Measurements from ENCODE around the gene STAMBP.
"Not testable (repeated sequence)": the region's sequence is repeated elsewhere in the genome, so short reads cannot be mapped to it uniquely, and the experiment has no call there.

Gene STAMBP

DNA sequence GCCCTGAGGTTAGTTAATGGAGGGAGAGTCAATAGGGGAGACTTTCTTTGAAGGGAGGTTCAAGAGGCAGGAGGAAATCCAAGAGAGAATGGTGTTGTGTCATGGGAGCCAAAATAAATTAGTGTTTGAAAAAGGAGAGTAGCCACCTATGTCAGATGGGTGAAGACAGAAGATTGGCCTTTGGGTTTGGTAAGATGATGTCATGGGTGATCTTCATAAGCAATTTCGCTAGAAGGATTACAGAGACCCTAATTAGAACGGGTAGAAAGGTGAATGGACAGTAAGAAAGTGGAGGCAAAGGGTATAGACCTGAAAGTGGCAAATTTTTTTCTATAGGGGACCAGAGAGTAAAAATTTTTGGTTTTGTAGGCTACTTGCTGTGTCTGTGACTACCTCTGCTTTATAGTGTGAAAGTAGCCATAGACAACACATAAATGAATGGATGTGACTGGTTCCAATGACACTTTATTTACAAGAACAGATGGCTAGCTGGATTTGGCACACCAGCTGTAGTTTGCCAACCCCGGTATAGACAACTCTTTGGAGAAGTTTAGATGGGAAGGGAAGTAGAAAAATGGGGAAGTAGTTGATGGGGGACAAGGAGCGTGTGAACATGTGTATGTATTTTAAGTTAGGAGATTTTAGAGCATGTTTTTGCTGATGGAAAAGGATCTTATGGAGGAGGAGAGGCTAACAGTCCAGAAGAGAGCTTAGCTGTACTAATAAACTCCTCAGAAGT, 9.3 kb downstream of the STAMBP start:
- no peak for DNase-seq

DNA sequence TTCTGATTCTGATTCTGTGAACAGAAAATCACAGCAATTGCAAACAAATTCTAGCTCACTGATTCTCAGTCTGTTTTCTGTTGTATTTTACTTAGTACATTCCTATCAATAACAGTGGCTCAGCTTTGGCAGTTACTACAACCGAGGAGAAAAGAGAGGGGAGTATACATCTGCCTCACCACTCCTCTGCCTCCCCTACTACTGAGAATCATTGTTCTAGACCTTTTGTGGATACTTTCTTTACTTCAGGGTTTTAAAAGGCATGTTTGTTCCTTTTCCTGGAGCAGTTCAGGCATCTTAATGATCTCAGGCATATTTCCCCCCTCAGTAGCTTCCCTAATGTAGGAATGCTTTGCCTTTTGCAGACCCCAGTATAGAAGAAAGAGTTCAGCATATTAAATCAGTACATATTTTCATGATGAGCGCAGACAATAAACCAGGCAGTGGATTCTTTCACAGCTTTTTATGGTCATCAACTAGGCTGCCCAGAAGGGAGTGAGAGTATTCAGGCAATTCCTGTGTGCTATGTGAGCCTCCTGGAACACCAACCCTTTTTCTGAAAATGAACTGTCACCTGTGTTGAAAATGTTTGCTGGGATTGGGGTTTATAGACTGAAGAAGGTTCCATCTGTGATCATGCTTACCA, 10.3 kb downstream of the STAMBP start:
- DNase-seq = no peak

DNA sequence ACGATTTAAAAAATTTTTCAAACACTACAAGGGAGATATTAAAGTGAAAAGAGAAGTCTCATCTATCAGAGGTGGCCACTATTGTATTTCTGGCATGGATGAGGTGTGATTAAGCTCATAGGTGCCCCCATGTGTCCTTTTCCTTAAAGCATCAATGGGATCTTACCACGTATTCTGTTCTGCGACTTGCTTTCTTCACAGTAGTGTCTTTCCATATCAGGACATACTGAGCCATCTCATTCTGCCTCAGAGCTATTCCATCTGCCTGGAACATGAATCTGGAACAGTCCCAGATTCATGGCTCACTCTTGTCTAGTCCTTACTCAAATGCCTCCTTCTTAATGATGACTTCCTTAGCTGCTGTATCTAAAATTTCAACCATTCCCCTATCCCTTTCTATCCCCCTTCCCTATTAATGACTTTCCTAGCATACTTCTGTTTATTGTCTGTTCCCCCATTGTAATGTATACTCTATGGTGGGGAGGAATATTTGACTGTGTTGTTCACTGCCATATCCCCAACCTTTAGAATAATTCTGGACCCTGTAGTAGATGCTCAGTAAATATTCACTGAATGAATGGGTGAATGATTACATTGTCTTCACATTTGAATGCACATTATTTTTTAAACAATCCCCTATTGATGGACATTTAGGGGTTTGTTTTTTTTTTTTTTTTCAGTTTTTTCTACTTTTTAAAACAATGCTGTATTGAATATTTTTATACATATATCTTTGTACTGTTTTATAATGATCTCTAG, 11.1 kb downstream of the STAMBP start:
- DNase-seq = no peak

DNA sequence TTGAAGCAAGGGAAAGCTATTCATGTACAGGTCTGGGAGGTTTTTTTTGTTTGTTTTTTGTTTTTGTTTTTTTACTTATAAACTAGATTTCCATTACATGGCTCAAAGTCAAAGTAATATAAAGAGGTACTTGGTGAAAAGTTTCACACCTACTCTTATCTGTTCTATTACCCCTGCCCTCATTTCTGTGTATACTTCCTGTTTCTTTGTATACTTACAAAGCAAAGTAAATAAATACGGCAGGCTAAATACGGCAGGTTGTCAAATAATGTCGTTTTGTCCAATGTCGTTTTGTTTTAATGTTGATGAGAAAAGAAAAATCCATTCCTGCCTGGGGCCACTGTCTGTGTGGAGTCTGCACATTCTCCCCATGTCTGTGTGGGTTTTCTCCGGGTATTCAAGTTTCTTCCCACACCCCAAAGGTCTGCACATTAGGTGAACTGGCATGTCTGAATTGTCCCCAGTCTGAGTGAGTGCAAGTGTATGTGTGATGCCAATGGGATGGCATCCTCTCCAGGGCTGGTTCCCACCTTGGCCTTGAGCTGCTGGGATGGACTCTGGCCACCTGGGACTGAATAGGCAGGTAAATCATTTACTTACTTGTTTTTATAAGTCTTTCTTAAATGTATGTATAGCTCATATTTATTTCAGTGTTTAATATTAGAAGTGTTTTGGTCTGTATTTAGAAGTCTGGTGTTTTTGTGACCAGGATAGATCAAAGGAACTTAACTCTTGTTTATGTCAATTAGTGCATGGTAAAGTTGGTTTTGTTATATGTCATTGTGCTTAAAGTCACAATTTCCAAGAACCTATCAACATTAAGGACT, 13.4 kb downstream of the STAMBP start:
- DNase-seq = no peak

DNA sequence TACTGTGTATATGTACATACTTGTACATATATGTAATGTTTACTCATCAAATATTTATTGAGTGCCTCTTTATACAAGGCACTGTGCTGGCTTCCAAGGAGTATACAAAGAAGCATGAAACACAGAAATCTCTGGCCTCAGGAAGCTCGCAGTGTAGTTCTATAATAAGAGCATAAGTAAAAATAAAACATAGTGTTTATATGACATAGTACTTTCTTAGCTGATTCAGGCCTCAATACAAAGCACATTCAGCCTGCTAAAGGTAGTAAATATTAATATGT, 13.9 kb downstream of the STAMBP start:
- DNase-seq = no peak

DNA sequence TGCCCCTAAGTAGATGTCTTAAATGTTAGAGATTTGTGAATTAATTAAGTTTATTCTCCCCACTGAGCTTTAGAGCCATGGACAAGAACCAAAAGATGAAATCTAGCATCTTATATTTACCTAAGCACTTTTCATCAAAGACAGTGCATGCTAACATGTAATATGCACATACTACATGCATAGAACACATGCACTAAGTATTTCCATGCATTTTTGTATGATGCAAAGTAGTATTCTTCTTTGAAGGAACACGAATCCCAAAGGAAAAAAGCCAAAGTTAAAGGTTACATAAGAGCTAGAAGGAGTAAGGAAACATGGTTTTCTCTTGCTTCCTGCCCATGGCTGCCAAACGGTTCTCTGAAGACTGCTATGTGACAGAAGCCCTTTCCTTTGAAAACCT, 15.3 kb downstream of the STAMBP start:
- no peak for DNase-seq

DNA sequence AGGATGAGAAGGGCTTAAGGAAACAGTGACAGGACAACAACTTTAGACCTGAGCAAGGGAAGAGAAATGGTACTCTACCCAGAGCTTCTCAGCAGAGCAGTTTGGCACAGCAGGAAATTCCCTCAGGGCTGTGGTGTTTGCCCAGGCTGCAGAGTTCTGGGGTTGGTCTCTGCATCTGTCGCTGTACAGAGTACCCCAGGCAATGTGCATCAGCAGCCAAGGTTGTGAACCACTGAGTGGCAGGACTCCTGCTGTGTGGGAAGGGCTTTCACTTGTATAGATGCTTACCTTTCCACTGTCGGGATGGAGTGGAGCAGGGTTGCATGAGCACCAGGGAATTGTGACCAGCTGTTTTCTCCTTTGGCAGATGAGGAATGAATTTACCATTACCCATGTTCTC, 21.2 kb downstream of the STAMBP start:
- DNase-seq = no peak

DNA sequence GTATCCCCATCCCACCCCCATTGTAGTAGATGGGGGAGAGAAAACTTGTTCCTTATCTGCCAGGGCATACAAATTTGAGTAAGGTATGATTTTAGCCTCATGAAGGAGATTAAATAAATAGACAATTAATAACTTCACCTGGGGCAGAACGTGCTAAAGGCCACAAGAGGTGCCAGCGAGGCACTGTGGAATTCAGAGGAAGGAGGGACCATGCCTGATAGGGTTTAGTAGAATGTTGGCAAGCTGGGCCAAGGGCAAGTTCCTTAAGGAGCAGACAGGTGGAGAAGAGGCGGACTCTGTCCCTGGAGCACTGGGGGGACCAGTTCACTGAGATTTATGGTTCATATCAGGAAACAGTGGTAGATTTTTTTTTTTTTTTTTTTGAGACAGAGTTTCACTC, 22.5 kb downstream of the STAMBP start:
- no peak for DNase-seq

DNA sequence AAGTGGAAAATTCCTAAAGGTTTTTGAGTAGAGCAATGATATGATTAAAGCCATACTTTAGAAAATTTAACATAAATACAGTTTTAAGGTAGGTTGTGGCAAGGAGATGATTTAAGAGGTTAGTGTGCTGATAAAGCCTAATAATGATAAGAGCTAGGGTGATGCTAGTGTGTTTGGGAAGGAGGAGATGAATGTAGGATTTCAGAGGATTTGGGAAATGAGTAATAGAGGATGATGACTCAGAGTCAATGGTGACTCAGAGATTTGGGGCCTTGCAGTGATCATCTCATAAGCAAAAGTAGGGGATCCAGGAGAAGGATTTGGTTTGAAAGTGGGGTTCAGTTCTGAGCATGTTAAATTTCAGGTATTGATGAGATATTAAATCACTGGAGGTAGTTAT, 23.3 kb downstream of the STAMBP start:
- no peak for DNase-seq

DNA sequence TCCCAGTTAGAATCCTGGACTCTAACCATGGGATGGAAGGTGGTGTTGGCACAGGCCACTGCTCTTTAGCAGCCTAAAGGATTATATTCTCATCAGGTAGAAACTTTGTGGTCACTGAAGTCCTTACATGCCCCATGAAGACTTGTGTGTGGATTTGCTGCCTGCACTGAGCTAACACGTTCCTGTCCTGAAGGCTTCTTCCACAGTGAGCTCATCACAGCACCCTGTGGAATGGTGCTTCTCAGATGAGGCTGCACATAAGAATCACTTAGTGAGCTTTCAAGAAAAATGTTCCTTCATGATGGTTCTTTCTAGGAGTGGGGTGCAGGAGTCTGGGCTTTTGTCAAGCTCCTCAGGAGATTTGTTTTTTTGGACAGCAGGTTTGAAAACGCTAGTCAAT, 26.8 kb downstream of the STAMBP start:
- DNase-seq = no peak

DNA sequence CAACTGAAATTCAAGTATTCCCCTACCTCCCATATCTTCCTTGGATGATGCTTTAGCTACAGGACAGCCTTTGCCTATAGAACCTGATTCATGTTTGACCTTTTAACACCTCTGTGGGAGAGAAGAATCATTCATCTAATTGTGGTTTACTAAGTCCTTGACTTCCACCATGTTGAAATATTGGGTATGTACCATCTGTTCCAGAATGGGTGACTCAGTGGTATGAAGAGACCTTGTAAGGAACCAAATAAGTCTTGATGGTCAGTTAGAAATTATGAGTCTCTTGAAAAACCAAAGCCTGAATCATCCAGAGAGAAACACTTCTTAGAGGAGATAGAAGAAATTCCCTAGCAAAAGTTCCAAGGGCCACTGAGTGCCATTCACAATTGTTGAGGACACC, 27.5 kb downstream of the STAMBP start:
- no peak for DNase-seq

DNA sequence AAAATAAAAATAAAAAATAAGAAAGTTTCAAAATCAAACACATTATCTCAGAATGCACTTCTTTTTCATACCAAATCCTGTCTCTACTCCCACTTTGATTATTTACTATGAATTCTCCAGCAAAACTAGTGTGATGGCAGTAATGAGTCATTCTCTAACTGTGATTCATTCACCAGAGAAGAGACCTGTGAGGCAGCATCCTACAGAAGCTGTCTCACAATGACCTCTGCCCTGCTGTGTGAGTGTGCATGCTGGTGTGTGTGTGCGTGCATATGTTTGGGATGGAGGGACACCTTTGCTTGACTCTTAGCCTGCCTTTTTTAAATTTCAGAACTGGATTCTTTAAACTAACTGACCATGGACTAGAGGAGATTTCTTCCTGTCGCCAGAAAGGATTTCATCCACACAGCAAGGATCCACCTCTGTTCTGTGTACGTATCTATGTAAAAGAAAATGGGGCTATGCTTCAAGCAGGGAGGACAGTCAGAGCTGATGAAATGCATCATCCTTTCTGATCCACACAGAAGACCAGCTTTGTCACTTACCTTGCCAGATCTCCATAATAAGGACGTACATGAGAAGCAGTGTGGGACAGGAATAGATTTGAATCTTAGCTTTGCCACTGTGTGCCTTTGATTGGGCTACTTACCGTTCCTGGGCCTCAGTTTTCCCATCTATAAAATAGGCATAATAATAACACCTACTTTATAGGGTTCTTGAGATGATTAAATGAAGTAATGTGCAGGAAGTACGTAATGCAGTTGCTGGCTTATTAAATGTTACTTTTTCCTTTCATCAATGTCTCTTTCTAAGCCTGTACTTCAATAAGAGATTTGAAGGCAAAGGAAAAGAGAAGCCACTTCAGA, 31.2 kb downstream of the STAMBP start:
- peak; percentile 17 for DNase-seq

DNA sequence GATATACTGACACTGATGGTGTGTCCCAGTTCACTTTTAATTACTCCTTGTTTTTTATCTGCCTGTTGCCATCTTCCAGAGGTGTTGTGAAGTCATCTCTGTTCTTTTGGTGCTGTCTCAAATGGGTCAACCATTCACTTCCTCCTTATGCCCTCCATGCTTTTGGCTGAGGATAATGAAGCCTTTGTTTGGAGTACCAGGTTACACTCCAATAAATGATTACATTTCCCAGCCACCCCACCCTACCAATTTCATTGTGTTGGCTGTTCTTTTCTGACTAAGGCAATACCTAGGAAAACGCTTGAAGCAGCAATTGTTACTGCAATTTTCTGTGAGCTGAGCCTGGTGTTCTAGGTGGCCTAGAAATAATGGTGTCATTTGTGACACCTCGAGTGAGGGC, 34.2 kb downstream of the STAMBP start:
- no peak for DNase-seq

DNA sequence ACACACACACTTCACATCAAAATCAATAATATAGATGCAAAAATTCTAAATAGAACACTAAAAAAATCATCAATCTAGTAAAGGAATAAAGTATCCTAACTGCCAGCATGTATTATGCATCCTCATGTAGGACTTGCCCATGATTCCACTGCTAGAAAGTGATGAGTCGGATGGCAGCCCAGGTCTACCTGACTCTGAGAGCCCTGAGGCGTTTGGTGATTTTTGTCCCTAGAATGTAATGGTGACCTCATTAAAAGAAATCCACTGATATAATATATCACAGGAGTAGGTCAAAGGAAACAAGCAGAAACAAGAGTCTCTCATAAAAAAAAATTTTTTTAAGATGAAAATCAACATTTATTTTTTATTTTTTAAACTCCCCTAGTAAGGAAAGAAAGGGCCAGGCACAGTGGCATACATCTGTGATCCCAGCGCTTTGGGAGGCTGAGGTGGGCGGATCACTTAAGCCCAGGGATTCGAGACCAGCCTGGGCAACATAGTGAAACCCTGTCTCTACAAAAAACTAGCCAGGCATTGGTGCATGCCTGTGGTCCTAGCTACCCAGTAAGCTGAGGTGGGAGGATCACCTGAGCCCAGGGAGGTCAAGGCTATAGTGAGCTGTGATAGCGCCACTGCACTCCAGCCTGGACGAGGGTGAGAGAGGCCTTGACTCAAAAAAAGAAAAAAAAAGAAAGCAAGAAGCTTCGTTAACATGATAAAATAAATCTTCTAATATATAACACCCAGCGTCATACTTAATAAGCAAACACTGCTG, 39.6 kb downstream of the STAMBP start:
- DNase-seq = no peak

DNA sequence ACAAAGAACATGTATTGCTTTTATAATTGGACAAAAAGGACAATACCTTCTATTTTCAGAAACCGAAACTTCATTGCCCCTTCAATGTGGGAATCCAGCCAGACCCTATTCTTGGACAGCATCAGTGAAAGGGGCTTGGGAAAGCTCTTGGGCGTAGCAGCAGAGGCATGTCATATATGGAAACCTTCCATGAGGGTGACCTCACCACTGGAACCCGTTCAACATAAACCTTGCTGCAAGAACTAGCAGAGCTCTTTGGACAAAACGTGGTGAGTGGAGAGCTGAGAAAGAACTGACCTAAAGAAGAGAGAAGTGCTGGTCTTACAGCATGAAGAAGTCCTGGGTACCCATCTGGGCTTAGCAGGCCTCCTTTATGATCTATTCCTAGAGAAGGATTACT, 41.3 kb downstream of the STAMBP start:
- DNase-seq = no peak

DNA sequence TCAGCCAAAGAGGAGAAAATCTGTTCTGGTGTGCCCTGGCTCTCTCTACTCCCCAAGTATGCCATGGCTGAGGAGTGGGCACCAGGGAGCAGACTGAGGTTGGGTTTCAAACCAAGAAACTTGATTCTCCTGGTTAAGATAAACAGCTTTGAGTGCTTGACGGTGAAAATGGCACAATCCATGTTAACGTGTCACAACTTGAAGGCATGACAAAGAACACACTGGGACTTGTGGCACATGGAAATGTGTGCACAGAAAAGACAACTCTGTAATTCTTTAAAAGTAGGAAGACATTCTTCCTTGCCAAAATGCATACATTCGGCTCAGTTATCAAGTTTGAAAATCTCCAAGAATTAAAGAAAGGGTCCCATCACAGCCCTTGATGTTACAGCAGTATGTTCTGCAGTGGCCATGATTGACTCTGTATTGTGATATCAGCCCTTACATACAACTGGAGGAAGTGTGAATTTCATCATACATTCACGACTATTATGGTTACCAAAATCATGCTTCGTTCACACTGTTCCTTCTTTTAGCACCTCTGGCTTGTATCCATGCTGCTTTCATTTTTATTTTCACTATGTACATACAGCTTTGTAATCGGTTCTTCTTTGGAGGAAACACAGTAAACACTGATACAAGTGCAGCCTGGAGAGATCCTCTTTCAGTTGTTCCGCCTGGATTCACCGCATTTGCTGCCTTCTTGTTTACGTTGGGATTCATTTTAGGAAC, 48.5 kb downstream of the STAMBP start:
- no peak for DNase-seq

DNA sequence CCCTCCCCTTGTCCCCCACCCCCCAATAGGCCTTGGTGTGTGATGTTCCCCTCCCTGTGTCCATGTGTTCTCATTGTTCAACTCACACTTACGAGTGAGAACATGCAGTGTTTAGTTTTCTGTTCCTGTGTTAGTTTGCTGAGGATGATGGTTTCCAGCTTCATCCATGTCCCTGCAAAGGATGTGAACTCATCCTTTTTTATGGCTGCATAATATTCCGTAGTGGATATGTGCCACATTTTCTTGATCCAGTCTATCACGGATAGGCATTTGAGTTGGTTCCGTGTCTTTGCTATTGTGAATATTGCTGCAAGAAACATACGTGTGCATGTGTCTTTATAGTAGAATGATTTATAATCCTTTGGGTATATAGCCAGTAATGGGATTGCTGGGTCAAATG, 49.2 kb downstream of the STAMBP start:
- not testable (repeated sequence) for DNase-seq

DNA sequence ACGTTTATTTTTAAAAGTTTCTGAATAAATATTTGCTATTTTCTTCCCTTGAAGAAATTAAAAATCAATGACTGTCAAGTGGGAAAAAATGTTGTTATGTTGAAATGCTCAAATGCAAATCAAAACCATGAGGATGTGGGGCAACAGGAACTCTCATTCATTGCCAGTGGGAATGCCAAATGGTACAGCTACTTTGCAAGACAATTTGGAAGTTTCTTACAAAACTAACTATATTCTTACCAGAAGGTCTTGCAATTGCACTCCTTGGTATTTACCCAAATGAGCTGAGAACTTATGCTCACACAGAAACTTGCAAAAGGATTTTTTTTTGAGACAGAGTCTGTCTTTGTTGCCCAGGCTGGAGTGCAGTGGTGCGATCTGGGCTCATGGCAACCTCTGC, 56.6 kb downstream of the STAMBP start:
- no peak for DNase-seq

DNA sequence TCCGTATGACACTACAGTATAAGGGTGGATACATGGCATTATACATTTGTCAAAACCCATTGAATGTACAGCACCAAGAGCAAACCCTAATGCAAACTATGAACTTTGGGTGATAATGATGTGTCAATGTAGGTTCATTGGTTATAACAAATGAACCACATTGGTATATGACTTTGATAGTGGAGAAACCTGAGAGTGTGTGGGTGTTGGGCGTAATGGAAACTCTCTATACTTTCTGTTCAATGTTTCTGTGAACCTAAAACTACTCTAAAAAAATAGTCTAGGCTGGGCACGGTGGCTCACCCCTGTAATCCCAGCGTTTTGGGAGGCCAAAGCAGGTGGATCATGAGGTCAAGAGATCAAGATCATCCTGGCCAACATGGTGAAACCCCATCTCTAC, 57.6 kb downstream of the STAMBP start:
- peak; percentile 12 for DNase-seq

DNA sequence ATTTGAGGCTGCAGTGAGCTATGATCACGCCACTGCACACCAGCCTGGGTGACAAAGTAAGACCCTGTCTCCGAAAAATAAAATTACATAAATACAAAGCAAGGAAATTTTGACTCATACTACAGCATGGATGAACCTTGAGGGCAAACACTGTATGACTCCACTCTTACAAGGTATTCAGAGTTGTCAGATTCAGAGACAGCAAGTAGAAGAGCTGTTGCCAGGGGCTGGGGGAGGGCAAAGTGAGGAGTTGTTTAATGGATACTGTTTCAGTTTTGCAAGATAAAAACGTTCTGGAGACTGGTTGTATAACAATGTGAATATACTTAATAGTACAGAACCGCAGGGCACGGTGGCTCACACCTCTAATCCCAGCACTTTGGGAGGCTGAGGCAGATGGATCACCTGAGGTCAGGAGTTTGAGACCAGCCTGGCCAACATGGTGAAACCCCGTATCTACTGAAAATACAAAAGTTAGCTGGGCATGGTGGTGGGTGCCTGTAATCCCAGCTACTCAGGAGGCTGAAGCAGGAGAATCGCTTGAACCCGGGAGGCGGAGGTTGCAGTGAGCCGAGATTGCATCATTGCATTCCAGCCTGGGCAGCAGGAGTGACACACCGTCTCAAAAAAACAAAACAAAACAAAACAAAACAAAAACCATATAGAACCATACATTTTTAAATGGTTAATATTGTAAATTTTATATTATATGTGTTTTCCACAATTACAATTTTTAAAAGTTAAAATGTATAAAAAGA, 59.0 kb downstream of the STAMBP start:
- not testable (repeated sequence) for DNase-seq

All from stimulated activated CD4-positive, alpha-beta T cell treated with anti-CD3 and anti-CD28 coated beads, Interleukin-12 subunit alpha, Interleukin-12 subunit beta, amount 100 ng/mL, for 4 hours (primary cell).